Left cardiac atrium (tissue), 4 donors: ENCODE results near the gene NFATC1. TPM values are rescaled to one million over a fixed set of nuclear protein-coding genes. Genes with fewer than 3 reads are reported as not detected.

Source experiments
- ATAC-seq, 2 donors: fragments of 200-7000 bp; cut with Tn5 transposase; one replicate each; pipeline ENCODE4 v1.9.1; 2020; ENCODE audit warnings: mild to moderate bottlenecking in 2 of 2, moderate library complexity in 2 of 2
- DNase-seq: peaks from one replicate; pipeline ENCODE4 v3.0.0-alpha.2; 2020
- intact Hi-C, 2 donors: fragments of 100-400 bp; cut with DNase I; formaldehyde crosslinking; loops; one replicate each; pipeline versions ENCODE4 v1.14.1 to v1.15.1; 2022 to 2023
- total RNA-seq, 2 donors: library from RNA; stranded (reverse); fragmentation: NEBNext Ultra II Directional; extraction: Animal tissue kit (Norgen Biotek cat#: 25700); gene quantifications; one replicate each; pipeline ENCODE4 v1.2.1, GENCODE V29; 2021
- donor health status: DM: no; HTN: yes; CAD: no.
- donor health status: DM: no; HTN: yes; CAD: no; lungs with severe emphysema.
- donor health status: DM: yes; HTN: yes; CAD: no.
- donor health status: Dilated cardiomyopathy.

Gene NFATC1
- total RNA-seq, 2 donors from 2014 or later: 17.1 to 18.9 TPM

DNA sequence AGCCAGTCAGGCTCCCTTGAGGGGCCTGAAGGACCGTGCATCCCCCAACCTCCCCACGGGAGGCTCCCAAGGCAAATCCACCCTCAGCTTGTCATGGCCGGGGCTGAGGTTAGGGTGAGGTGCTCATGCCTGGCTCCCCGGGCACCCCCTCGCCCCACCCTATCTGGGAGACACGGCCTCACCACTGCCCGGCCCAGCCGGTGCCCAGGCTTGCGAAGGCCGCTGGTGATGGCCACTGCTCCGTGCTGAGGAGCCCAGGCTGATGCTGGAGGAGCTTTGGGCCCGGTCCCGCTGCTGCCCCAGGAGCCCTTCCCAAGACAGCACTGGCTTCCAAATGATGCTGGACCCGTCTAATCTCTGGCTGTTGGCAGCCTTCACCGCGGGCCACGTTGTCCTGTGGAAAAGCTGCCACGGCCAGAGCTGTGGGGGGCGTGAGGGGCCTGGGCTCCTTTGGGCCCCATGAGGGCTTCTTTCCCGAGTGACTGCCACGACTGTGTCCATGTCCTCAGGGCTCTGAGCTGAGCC, 148.2 kb downstream of the NFATC1 start:
- intact Hi-C loops: no loop called here
- ATAC-seq (peak; percentile 27 to 42), DNase-seq (peak; percentile 24)

DNA sequence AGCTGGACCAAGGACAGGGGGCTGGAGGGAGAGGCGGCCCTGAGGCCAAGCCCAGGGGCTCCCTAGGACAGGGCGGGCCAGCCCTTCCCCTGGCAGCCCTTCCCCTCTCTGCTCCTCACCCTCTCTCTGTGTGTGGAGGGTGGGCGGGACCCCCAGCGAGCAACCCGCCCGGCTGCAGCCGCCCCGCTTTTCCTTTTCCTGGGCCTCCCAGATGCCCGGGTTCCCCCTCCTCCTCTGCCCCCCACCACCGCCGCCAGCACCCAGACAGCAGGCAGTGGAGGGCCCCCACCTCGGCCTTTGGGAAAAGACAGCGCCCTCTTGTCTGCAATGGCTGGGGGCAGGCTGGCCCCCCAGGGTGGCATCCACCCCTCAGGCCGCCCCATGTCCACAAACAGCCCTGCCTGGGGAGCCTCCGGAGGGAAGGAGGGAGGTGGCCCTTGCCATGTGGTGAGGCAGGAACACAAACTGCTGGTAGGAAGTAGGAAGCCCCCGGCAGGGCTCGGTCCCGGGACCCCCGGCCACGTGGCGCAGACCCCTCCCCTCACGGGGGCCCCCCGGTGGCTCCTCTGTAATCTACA, 148.7 kb downstream of the NFATC1 start:
- ATAC-seq: peak; percentile 35 to 43
- intact Hi-C loops: no loop called here
- no peak for DNase-seq

DNA sequence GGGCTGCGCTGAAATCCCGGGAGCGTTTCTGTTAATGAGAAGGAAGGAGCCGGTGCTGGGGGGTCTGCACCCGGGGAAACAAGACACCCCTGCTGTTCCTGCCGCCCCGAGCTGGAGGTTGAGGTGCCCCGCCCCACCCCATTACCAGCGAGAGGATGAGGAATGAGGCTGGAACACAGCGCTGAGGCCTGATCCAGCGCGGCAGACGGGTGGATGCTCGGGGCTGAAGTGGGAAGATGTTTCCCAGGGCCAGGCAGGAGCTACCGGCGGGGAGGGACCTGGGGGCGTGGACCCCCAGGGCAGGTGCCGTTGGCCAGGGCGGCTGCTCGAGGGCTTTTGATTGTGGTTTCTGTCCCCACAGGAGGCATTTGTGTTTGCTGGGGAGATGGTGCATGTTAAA, 149.5 kb downstream of the NFATC1 start:
- DNase-seq (peak; percentile 6), ATAC-seq (no peak)
- intact Hi-C loops: no loop called here

DNA sequence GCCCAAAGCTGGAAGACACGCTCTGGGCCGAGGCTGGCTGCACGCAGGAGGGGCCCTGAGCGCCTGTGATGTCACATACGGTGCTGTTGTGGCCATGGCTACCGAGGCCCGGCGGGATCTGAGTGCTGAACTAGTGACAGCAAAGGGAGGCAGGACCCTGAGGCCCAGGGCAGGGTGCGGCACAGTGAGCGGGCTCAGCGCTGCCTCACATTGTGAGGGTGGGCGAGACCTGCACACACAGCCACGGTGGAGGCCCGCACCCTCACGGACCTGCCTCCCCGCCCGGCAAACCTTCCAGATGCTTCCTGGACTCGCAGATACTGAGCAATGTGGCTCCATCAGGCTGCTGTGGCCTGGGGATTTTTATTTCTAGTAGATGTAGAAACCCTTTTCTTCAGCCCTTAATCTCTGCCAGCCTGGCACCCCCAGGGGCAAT, 150.0 kb downstream of the NFATC1 start:
- DNase-seq (no peak), ATAC-seq (no peak)
- intact Hi-C loops: no loop called here

DNA sequence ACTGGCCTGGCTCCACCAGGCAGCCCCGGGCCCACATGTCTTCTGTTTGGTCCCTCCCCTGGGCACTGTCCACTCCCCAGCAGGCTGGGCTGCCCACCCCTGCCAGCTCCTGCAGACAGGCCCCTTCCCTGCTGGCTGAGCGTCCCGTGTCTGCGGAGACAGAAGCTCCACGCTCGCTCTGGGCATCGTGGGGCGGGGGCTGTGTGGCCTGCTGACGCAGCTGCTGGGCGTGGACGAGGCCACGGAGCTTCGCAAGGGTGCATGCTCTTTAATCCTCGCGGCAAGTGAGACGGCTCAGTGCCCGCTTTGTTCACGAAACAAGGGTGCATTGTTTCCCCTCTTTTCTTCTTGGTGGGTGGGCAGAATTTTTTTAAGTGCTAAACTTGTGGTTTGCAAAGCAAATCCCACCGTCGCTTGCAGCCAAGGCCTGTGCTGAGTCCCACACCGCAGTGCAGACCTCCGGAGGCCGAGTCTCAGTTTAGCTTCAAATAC, 151.1 kb downstream of the NFATC1 start:
- no peak for ATAC-seq
- no peak for DNase-seq
- intact Hi-C loops: no loop called here

DNA sequence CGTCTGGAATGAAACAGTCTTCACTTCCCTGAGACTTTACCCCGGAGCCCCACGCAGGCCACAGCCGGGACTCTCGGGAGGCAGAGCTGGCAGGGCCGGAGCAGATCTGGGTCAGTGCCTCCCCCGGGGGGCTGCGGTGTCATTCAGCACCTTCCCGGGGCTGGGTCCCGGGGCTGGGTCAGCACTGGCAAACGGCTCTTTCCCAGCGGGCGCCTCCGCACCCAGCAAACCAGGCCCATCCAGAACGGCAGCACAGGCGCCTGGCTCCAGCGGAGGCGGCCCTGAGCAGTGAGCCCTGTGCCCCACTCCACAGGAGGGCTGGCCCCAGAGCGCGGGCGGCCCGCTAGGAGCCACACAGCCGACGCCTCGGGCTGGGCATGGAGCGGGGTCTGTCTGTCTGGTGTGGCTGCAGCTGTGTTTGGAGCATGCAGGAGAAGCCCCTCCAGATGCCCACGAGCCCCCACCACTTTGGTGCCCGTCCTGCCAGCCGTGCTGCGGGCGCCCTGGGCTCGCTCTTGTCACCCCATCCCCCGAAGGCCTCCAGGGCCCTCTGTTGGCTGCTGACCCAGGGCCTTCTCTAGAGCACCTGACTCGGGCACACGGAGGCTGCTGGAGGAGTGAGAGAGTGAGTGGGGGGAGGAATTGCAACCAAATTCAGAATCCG, 151.8 kb downstream of the NFATC1 start:
- no peak for ATAC-seq
- DNase-seq: no peak
- intact Hi-C loops: no loop called here

DNA sequence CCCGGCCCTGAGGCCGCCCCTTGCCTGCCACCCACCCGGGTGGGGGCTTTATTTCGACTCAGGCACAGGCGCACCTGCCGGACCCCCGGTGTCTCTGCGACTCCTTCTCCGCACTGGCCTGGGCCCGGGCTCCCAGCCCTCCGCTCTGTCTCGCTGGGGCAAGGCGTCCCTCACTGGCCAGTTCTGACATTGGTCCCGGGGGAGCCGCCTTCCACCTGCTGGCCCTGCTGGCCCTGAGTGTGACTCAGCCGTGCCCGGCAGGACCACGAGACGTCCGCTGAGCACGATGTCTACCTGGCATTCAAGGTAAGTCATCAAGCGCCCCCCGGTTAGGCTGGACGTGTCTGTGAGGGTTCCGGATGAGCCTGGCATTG, 152.3 kb downstream of the NFATC1 start:
- DNase-seq: no peak

DNA sequence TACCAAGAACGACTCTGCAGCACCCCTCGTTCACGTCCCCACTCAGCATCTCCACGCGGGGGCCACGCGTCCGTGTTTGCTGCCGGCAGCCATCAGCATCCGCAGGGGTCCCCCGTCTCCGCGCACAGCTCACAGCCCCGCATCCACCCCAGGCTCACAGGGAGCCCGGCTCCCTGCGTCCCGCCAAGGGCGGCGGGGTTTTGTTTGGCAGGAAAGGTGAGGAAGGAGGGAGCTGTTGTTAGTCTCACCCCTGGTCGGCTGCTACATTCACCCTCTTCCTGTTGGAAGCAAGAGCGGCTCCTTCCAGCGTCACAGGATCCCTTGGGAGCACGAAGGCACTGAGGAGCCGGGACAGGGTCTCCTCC, 152.9 kb downstream of the NFATC1 start:
- DNase-seq (no peak), ATAC-seq (no peak)
- intact Hi-C loops: no loop called here

More for the DNA sequence above, 152.3 kb downstream of the NFATC1 start:
- ATAC-seq: no peak
- intact Hi-C loops: no loop called here

DNA sequence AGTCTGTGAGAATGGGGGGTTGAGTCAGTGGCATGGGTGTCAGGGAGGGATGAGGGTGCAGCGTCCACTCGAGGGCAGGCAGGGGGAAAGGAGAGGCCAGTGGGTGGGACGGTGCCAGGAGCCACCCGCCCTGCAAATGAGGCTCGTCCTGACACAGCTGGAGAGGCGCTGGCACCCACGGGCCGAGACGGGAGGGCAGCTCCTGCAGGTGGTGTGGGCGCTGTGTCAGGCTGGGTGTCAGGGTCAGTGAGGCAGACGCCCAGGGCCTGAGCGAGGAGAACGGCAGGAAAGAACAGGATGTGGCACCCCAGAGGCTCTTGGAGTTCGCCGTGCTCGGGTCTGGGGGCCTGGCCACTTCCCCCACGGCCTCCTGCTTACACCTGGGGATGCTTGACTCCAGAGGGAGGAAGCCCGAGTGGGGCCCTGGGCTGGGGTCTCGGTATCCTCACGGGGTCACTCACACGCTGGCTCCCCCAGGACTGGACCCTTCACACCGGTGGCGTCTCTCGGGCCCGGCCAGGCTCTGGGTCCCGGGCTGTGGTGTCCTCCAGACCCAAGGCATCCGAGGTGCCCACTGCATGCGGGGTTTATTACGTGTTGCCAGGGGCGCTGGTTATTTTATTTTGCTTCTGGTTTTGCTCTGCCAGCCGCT, 153.4 kb downstream of the NFATC1 start:
- ATAC-seq (no peak), DNase-seq (no peak)
- intact Hi-C loops: no loop called here

DNA sequence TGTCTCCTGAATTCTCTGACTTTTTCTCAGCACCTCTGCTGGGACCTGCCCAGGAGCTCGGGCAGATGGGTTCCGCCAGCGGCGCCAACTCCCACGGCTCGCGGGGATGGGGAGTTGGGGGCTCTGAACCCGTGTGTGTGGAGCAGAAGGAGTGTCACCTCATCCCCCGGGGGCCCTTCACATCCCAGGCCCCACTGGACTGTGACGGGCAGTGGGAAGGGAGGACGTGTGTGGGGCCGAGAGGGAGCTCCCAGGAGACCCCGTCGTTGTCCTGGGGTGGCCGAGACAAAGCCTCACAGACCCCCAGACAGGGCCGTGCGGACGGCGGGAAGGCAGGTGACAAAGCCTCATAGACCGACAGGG, 153.9 kb downstream of the NFATC1 start:
- DNase-seq (no peak), ATAC-seq (no peak)
- intact Hi-C loops: no loop called here

DNA sequence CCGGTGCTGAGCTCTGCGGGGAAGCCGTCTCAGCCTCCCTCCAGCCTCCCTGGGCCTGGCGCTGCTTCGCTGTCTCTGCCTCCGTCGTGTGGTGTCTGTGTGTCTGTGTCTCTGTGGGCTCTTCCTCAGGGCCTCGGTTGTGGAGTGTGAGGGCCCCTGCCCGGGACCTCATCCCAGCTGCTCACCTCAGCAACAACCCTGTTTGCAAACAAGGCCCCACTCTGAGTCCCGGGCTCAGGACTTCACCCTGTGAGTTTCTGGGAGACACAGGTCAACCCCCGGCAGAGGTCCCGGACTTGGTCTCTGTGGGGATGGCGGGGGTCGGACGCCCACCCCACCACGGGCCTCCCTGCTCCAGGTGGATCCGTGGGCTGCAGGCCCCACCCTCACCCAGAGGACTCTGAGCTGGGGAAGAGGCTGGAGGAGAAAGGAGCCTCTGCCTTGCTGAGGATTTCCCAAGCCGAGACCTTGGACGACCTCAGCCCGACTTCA, 156.5 kb downstream of the NFATC1 start:
- DNase-seq: no peak

DNA sequence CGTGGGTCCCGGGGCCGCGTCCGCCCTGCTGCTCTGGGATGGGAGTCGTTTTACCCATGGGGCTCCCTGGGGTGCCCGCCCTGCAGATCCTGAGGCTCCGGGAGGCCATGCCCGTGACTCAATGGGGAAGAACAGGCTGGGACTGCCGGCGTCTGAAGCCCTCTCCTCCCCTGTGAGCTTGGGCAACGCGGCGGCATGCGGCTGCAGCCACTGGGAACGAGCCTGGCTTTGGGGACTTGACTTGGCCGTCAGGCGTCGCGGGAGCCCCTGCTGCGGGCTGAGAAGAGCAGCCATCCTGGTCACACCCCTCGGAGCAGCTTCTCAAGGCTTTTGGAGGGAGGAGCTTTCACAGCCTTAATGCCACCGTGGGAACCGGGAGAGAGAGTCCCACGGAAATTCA, 157.0 kb downstream of the NFATC1 start:
- DNase-seq (no peak), ATAC-seq (no peak)
- intact Hi-C loops: no loop called here

More for the DNA sequence above, 156.5 kb downstream of the NFATC1 start:
- intact Hi-C loops: no loop called here
- ATAC-seq: no peak

DNA sequence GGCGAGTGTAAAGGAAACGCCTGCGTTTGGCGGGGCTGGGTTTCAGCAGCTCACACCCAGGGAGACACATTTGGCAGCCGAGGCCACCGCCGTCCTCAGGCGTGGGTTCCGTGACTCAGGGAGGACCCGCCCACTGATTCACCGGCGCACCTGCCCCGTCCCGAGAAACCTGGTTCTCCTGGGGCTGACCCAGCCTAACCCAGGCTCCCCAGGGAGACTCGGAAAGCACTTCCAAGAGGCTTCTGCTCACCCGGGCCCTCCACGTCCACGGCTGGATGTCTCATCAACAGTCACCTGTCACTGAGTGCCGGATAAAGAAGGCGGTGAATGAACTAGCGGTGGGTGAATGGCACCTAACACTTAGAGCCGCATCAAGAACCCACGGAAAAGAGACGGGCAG, 157.4 kb downstream of the NFATC1 start:
- DNase-seq (no peak), ATAC-seq (no peak)
- intact Hi-C loops: no loop called here

DNA sequence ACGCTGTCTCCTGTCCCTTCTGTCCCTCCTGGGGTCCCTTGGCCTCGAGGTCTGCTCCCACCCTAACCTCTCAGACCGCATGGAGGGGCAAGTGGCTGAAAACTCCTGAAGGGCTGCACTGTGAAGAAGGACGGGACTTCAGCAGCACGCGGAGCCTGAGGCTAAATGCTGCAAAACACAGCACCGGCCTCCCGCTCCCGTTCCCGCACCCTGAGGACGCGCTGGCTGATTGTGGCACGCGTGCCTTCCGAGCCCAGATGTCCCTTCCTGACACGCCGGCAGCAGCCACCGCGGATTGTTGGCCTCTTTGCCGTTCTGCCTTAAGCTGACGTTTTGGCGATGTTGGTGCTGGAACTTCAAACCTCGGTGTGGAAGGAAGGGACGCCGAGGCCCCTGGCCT, 158.0 kb downstream of the NFATC1 start:
- intact Hi-C loops: no loop called here
- DNase-seq (no peak), ATAC-seq (no peak)

DNA sequence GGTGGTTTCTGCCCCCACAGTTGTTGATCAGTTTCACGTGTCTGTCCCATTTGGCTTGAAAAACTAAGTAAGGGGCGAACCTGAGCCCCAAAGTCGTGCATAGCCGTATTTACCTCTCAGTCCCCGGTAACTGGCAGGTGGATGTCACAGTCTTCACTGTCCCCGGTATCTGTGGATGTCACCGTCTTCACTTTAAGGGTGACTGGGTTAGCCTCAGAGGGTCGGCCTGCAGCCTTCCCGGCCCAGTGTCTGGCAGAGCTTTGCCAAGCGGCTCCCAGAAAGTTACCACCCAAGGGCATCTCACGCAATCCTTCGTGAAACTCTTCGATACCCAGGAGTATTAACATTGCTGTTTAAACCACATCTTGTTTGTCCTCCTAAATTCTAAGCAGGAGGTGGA, 158.6 kb downstream of the NFATC1 start:
- intact Hi-C loops: no loop called here
- no peak for DNase-seq
- no peak for ATAC-seq

DNA sequence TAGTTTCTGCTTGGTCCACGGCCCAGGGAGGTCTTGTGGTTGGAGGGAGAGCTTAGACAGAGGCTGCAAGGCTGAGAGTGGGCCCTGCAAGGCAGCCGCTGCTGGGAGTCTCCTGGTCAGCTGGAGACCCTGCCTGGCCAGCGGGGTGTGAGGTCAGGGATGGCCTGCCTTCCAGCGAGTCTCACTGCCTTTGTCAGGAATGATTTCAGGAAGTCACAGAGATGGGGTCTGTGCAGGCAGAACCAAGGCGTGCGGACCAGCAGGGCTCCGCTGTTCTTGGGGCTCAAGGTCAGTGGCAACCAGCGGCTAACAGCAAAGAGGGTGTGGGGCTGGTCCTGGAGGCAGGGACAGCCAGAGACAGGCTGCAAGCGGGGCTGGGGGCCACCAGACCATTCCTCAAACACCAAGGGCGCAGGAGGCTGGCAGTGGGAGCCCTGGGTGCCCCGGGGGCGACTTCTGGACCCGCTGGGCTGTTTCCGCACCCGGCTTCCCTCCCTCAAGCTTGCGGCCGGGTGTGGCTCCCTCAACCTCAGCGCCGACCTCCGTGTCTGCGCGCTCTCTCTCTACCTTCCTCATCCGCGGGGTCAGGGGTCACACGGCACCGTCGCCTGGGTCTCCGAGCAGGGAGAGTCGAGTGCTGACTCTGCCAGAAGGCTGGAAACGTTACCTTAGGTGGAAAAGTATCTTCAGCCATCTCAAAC, 159.4 kb downstream of the NFATC1 start:
- intact Hi-C loops: no loop called here
- ATAC-seq (no peak), DNase-seq (no peak)

DNA sequence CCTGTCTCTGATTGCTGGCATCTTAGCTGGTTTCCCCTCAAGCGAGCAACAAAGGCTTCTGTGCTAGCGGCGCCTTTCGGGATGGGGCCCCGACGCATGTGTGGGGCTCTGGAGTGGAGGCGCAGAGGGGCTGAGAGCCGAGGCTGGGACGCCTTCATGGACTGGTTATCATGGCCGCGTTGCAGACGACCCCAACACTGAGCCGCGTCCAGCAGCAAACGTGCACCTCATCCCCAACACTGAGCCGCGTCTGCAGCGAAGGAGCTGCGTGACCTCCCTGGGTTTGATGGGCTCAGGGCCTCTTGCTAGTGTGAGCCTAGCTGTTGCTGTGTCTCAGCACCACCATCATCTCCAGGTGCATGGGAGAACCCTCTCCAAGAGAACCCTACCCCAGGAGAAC, 160.2 kb downstream of the NFATC1 start:
- ATAC-seq: no peak
- DNase-seq: no peak
- intact Hi-C loops: no loop called here

DNA sequence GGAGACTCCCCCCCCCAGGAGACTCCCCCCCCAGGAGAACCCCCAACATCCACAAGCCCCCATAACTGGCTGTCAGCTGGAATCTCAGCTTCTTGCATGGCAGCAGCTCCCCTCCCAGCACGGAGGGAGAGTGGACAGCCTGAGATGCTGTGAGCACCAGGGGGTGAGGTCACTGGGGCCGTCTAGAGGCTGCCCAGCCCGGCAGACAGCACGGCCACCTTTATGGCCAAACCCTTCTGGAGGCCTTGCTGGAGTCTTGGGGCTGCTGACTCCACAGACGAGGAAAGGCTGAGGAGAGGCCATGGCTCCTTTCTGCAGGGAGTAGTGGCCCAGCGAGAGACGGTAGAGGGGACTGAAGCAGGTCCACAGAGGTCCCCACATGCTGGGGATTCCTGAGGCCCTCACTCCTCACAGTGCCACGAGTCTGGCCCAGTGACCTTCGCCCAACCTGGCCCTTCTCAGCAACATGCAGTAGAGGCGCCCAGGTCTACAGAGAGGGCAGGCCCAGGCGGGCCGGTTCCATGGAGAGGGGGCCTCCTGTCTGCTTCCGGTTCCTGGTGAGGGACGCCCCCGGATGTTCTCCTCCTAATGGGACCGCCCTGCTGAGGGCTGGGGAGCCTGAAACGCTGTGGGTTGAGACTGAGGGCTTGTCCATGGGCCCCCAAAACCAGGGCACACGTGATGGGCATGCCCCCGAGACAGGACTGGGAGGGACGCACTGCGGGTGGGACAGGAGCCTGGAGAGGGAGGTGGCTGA, 161.3 kb downstream of the NFATC1 start:
- no peak for DNase-seq
- ATAC-seq: no peak
- intact Hi-C loops: no loop called here
